ENCODE data around the gene ZNF664. TPM values are rescaled to one million over a fixed set of nuclear protein-coding genes. Genes with fewer than 3 reads are reported as not detected.

ZNF664 gene
- total and polyA plus RNA-seq, 2 of the 13 experiments (the other 11 are each of a cell fraction or from before 2014, with no cell fraction given) = 43.9 to 56.5 TPM

GRCh38 chr12:123973552-123974341 lies 732 bp downstream of the ZNF664 start:
- Histone ChIP-seq H3K79me2 (ENCODE audit: insufficient read depth, low read length) (peaks cover 59% of the 10 kb centered on the region), H3K27ac (ENCODE audit: extremely low read length, insufficient read depth, low read length) (peak overlapping the region; percentile 71), H3K9me3 (ENCODE audit: low read length) (no peaks in the 10 kb centered on the region), H3K9ac (ENCODE audit: insufficient read depth, low read depth, low read length) (peak overlapping the region; percentile 76), H3K27me3 (ENCODE audit: control insufficient read depth in 1 of 2, insufficient read depth in 2 of 2, low read length in 2 of 2) (no peaks in the 10 kb centered on the region; a peak in 1 of 5 replicates), H3K36me3 (replicated peaks in 1 of 2; ENCODE audit: control insufficient read depth in 1 of 2, insufficient read depth in 2 of 2, low read length in 2 of 2) (peaks cover 2 to 13% of the 10 kb centered on the region in 2 experiments; a peak in 4 of 5 replicates), H3K4me3 (replicated peaks in 1 of 3; ENCODE audit: insufficient read depth in 1 of 3, low read depth in 2 of 3, low read length in 3 of 3) (peak overlapping the region; percentile 78 to 89 (median 86)), H4K20me1 (ENCODE audit: insufficient read depth, low read length) (peaks cover 6% of the 10 kb centered on the region), H3K4me2 (ENCODE audit: low read depth, low read length) (peak overlapping the region; percentile 88), H3K4me1 (ENCODE audit: insufficient read depth, low read length) (peaks cover 37% of the 10 kb centered on the region), H2AFZ (ENCODE audit: low read length) (no peak overlapping the region)
- WGBS (ENCODE audit: low lambda C conversion rate) = 2% methylated on average over 29 of the region's 69 CpGs
- peak; percentile 14; the same call in 2 of the 3 replicates for ATAC-seq
- no TSS peak for BruUV-seq (replicated peaks)
- in situ Hi-C loops (cut with HindIII; ENCODE audit: extremely low pct_ligation_motif_present, low pct_unique_long_range_greater_than_20kb) (no loop called here), intact Hi-C loops (cut with micrococcal nuclease; ENCODE audit: unreplicated experiment) (no loop called here)
- CTCF ChIA-PET (ENCODE audit: low intra/inter-chr PET ratio, low total read pairs) = no interaction called here
- peak; percentile 21 for DNase-seq (ENCODE audit: low spot score)
- POLR2A ChIA-PET = no interaction called here
- no peak for FAIRE-seq
- TF ChIP-seq ARID4A (CRISPR knock-in tag; IDR thresholded peaks at IDR 0.05; ENCODE audit: borderline replicate concordance) (peak; percentile 75), FOXO4 (CRISPR knock-in tag; conservative IDR thresholded peaks at IDR 0.05) (0 out of 2 replicates have a peak, but pooled peaks have one; percentile 48), RBFOX2 (IDR thresholded peaks at IDR 0.05; ENCODE audit: low read depth, low read length) (peak; percentile 69; the same call in 1 of the 2 replicates), ZNF10 (CRISPR knock-in tag; IDR thresholded peaks at IDR 0.05; ENCODE audit: borderline replicate concordance, low read depth) (no peak), HNF4G (IDR thresholded peaks at IDR 0.05; ENCODE audit: borderline replicate concordance, low read depth, low read length) (no peak), HNF4G (CRISPR knock-in tag; IDR thresholded peaks at IDR 0.05; ENCODE audit: borderline replicate concordance, low read depth) (no peak), TBX2 (CRISPR knock-in tag; IDR thresholded peaks at IDR 0.05; ENCODE audit: borderline replicate concordance) (peak; percentile 26; the same call in 1 of the 2 replicates), FOXC1 (CRISPR knock-in tag; IDR thresholded peaks at IDR 0.05; ENCODE audit: borderline replicate concordance) (peak; percentile 33; the same call in 1 of the 2 replicates)
- TF ChIP-seq, protein P1, sequence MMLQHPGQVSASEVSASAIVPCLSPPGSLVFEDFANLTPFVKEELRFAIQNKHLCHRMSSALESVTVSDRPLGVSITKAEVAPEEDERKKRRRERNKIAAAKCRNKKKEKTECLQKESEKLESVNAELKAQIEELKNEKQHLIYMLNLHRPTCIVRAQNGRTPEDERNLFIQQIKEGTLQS (CRISPR knock-in tag; IDR thresholded peaks at IDR 0.05) = no peak
- TF ChIP-seq, protein P2, sequence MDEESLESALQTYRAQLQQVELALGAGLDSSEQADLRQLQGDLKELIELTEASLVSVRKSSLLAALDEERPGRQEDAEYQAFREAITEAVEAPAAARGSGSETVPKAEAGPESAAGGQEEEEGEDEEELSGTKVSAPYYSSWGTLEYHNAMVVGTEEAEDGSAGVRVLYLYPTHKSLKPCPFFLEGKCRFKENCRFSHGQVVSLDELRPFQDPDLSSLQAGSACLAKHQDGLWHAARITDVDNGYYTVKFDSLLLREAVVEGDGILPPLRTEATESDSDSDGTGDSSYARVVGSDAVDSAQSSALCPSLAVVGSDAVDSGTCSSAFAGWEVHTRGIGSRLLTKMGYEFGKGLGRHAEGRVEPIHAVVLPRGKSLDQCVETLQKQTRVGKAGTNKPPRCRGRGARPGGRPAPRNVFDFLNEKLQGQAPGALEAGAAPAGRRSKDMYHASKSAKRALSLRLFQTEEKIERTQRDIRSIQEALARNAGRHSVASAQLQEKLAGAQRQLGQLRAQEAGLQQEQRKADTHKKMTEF (CRISPR knock-in tag; IDR thresholded peaks at IDR 0.05) = 0 out of 2 replicates have a peak, but pooled peaks have one; percentile 9
